Motor neuron (in vitro differentiated cells): ENCODE results near the gene PCGF2. TPM values are rescaled to one million over a fixed set of nuclear protein-coding genes. Genes with fewer than 3 reads are reported as not detected.

Source experiments
- ATAC-seq, 8 experiments: fragments of 200-7000 bp; cut with Tn5 transposase; replicated peaks in 6 of 8; 2 replicates each; pipeline ENCODE4 v1.8.0; 2021; ENCODE audit warnings: mild to moderate bottlenecking in 8 of 8, moderate library complexity in 8 of 8
- H3K27ac ChIP-seq, 2 donors: fragments of 250-450 bp; sonication (Bioruptor Pico); 2 replicates each; pipeline ENCODE4 v1.9.0; 2021; ENCODE audit warnings: antibody characterized with exemption in 2 of 2, mild to moderate bottlenecking in 2 of 2, moderate library complexity in 1 of 2
- H3K4me1 ChIP-seq, 2 donors: fragments of 250-450 bp; sonication (Bioruptor Pico); replicated peaks in 1 of 2; 2 replicates each; pipeline ENCODE4 v1.6.1; 2021; ENCODE audit warnings: antibody characterized with exemption in 2 of 2, mild to moderate bottlenecking in 2 of 2, moderate library complexity in 1 of 2
- H3K4me3 ChIP-seq, 5 donors: fragments of 250-450 bp; sonication (Bioruptor Pico); 2 replicates each; pipeline ENCODE4 v1.9.0; 2021; ENCODE audit warnings: antibody characterized with exemption in 5 of 5, mild to moderate bottlenecking in 5 of 5, moderate library complexity in 4 of 5
- WGBS, 10 experiments: fragments of 450-650 bp; shearing (Covaris generic); methylation state at CpG; one replicate each; pipeline ENCODE4 v1.0.0; 2022; 5-methylcytosine and 5-hydroxymethylcytosine counted together
- in situ Hi-C, 9 experiments: fragments of 400-800 bp; cut with MboI; loops; one replicate each; pipeline ENCODE4 v1.15.0; 2021; ENCODE audit warnings: low sequenced_read_pairs in 9 of 9, low pct_unique_long_range_greater_than_20kb in 2 of 9; ENCODE audit not compliant: unreplicated experiment in 9 of 9
- total RNA-seq, 8 experiments: library from RNA; unstranded; fragments of 300-600 nt; gene quantifications; 2 replicates each; pipeline versions ENCODE4 v1.2.3 to v1.2.4, GENCODE V29; 2022

PCGF2 gene
- total RNA-seq, 8 experiments from 2014 or later, result 5.2 to 23.3 (median 16.8) TPM

DNA sequence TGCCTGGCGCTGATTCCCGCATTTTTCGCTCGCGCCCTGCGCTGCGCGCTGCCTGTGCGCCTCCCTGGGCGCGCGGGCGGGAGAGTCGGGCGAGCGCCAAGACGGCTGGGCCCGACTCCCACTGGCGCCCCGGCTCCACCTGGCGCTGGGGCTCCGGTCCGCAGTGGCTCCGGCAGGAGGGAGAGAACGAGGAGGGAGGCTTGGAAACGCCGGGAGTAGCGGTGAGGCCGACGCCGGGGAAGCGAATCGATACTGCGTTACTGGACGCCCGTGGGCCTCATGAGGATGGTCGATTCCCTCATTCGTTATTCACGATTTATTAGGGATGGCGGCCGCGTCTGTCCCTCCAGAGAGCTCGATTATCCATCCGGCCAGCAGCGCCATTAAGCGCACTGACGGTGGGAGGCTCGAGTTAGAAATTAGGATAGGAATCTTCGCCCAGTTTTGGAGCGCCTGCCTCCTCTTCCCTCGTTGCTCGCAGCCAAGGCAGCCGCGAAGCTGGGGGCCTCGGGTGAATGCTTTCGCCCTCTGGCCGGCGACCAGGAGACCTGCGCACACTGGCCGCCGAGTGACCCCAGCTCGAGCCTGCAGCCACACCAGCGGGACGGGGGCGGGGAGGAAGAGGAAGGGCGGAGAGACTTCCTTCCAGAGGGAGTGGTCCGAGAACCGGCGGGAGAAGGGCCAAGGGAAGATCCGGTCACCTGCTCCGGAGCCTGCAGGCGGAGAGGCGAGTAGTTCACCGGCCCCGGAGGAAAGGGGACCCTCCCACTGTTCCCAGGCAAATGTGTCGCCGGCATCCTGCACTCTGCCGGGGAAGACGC is 1.3 kb upstream of the PCGF2 start:
- in situ Hi-C loops, result no loop called here
- 0 to 2% (median 0%) methylated on average over 1 to 38 of the region's 79 CpGs; no CpG with 5 or more reads in 4 of the 10 experiments for WGBS, 10 experiments
- H3K27ac ChIP-seq, result peak overlapping the region; percentile 87 to 93

DNA sequence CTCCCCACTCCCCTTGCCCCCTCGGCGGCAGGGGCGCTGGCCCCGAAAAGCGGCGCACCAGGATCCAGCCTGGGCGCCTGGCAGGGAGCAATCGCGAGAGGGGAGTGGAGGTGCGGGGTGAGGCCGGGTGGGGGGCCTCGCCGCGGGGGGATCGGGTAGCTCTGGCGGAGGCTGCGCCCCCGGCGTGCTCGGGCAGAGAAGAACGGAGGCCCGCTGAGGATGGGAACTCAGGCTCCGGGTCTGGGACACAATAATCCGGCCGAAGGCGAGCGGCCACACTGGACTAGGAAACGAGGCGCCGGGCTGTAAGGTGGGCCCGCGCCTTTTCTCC is 721 bp upstream of the PCGF2 start:
- WGBS, 10 experiments, result no CpG with 5 or more reads among the region's 32 CpGs
- ATAC-seq, result no peak
- H3K27ac ChIP-seq, result peak overlapping the region; percentile 87 to 93

More for the DNA sequence above, 1.3 kb upstream of the PCGF2 start:
- Histone ChIP-seq H3K4me1 (peaks cover 16 to 17% of the 10 kb centered on the region in 2 donors), H3K4me3 (peak overlapping the region; percentile 75 to 98 (median 85))
- peak; percentile 1 to 12 (median 3) for ATAC-seq

DNA sequence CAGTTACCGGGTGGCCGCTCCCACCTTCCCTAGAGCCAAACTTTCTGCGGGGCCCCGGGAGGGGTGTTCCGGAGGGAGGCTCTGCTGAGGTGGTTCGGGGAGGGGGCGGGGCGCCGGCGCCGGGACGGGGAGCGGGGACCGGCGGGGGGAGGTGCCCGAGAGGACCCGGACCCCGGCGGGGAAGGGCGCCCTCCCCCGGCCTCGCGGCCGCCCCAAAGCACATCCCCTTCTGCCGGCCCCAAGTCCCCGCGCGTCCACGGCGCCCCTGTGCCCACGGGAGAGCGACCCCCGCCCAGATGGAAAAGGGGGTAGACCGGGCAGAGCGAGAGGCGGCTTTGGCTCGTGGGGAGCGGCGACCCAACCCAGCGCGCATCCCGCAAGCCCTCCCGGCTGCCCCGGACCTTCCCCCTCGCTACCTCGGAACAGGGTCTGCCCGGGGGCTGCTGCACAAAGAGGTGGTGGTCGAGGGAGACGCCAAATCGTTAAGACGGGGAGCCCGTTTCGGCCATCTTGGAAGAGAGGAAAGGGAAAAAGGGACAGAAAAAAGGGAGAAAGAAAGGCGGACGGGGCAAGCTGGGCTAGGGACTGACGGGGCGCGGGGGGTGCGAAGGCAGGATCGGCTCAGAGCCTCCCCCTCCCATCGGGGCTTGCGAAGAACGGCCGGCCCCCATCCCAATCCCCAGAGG is 530 bp downstream of the PCGF2 start:
- no CpG with 5 or more reads among the region's 64 CpGs for WGBS, 10 experiments
- peak in 4 of 8 experiments; percentile 1 to 22 (median 11) for ATAC-seq
- Histone ChIP-seq H3K4me3 (peak overlapping the region; percentile 75 to 98 (median 85)), H3K27ac (peak overlapping the region; percentile 93 to 95), H3K4me1 (peaks cover 23 to 25% of the 10 kb centered on the region in 2 donors)
- in situ Hi-C loops, result no loop called here

More for the DNA sequence above, 721 bp upstream of the PCGF2 start:
- in situ Hi-C loops, result no loop called here
- H3K4me1 ChIP-seq, result peaks cover 19 to 20% of the 10 kb centered on the region in 2 donors
- H3K4me3 ChIP-seq, result peak overlapping the region; percentile 75 to 98 (median 85)

DNA sequence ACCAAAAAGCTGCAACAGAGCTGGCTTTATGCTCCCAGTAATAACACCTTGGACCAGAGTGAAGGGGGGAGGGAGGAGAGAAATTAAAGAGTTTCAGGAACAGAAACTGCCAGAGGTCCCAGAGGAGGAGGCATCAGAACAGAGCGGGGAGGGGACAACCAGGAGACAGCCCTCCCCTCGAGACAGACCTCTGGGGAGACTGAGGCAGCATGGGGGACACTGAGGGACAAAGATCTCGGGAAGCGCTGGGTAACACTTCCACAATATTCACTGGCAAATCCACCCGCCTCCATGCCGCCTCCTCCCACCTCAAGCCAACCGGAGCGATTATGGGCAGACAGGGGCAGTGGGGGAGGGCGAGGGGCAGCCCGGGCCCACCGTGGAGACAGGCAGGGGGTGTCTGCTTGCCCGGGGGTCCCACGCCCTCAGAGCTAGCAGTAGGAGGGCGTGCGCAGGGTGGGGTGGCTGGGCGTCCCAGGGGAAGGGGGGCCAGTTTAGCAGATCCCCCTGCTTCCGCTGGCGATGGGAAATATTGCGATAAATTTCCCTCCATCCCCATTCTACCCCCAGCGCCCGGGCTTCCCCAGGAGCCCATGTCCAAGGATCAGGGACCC is 1.2 kb downstream of the PCGF2 start:
- no peak for ATAC-seq
- in situ Hi-C loops, result no loop called here
- peaks cover 30 to 32% of the 10 kb centered on the region in 2 donors for H3K4me1 ChIP-seq
- H3K27ac ChIP-seq, result peak overlapping the region; percentile 93 to 95
- 0 to 20% (median 5%) methylated on average over 1 to 2 of the region's 21 CpGs; no CpG with 5 or more reads in 6 of the 10 experiments for WGBS, 10 experiments
- H3K4me3 ChIP-seq, result peak overlapping the region; percentile 75 to 98 (median 85)

DNA sequence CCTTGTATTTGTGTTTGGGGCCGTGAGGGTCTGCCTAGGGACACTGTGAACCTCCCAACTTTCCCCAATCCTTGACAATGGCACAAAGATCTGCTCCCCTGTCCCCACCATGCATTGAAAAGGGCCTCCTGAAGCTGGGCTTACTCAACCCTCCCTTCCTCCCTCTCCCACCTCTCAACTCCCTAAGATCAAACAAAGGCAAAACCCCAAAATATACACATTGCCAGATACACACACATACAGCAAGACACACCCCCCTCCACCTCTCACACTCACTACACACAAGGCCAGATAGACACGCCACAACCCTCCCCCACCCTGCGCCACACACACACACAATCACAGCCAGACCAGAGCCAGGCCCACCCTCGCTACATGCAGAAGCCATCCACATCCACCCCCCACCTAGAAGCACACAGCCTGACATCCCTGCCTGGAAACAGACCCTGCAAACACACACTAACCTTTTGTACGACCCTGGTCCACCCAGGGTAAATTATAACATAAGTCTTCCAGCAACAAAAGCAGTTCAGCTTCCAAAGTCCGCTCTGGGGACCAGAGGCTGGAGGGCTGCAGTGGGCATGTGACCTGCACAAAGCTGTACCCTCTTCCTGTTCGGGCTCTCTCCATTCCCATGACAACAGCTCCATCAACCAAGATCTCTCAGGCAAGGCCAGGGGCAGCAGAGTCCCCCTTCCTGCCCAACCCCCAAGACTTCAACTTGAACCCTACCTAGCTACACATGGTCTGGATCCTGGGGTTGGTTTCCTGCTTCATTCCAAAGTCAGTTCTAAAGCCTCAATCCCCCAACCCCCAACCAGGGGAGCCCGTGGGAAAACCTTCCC is 1.9 kb downstream of the PCGF2 start:
- H3K4me1 ChIP-seq, result peaks cover 32 to 39% of the 10 kb centered on the region in 2 donors
- peak overlapping the region; percentile 93 to 95 for H3K27ac ChIP-seq
- in situ Hi-C loops, result no loop called here
- peak in 4 of 8 experiments; percentile 6 to 19 (median 10) for ATAC-seq
- WGBS, 10 experiments, result 0 to 40% (median 13%) methylated on average over 1 to 3 of the region's 8 CpGs; no CpG with 5 or more reads in 4 of the 10 experiments
- peak overlapping the region; percentile 75 to 98 (median 85) for H3K4me3 ChIP-seq

DNA sequence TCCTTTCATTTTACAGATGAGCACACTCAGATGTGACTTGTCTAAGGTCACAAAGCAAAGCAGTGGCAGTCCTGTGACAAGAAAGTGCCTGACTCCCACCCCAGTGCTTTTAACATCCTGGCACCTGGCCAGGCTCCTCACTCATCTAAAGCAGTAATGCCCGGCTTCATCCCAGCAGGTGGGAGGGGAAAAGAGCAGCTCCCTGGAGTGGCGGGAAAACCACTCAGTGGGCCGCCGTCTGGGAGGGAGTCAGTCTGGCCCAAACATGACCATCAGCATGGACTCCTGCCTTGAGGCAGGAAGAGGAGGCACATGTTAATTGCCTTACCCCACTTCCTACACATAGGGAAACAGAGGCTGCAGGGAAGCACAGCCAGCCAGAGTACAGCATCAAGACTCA is 2.6 kb downstream of the PCGF2 start:
- in situ Hi-C loops, result no loop called here
- WGBS, 10 experiments, result 50 to 73% (median 67%) methylated on average over 1 to 4 of the region's 4 CpGs; no CpG with 5 or more reads in 7 of the 10 experiments
- H3K4me3 ChIP-seq, result peak overlapping the region in 4 of 5 donors; percentile 75 to 98 (median 82)
- H3K4me1 ChIP-seq, result peaks cover 32 to 46% of the 10 kb centered on the region in 2 donors
- ATAC-seq, result no peak
- peak overlapping the region in 1 of 2 donors; percentile 33 for H3K27ac ChIP-seq

DNA sequence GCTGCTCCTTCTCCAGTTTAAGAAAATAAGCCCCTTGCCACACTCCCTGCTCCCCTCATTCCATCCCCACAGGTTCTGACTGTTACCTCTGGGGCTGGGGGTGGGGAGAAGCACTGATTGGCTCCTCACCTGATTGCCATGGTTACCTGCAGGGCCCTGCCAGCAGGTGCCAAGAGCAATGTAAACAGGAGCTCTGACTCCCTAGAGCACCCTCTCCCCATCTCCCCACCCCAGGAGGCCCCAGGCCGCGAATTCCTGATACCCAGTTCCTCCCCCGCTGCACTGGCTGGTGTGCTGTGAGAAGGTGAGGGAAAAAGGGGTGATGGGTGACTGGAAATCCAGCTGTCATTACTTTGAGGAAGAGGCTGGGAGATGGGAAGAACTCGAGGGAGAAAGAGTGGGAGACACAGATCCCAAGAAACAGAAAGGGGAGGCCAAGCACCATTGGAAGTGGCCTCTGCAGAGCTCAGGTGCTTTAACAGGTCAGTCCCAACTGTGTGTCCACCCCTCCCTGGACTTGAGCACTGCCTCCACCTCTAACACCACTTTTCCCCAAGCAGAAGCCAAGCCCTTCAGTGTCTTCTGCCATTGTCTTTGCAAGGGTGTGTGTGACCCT is 4.5 kb downstream of the PCGF2 start:
- in situ Hi-C loops, result no loop called here

DNA sequence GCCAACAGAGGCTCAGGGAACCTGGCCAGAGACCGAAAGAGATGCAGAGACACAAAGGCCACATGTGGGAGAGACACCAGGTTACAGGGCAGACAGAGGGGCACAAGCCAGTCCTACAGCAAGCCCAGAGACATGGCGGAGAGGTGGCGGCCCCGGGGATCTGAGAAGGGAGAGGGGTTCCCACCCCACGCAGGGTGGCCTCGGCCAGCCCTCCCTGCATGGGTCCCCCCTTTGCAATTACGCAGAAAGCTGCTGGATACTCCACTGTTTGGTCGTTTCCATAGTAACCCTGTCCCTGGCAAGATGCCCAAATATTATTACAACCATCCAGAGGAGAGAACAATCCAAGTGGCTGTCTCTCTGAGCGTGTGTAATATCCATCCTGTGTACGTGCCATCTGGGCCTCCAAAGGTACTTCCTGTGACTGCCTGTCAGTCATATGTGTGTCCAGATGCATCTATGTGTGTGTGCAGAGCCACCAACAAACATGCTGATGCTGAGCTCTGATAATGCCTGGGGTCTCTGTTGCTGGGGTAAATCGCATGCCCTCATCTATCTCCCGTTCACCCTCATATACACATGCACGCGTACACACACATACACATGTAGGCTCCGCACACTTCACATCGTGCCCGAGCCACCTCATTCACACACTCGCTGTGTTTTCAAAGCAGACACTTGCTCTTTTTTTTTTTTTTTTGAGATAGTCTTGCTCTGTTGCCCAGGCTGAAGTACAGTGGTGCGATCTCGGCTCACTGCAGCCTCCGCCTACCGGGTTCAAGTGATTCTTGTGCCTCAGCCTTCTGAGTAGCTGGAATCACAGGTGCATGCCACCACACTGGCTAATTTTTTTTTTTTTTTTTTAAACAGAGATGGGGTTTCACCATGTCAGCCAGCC is 5.5 kb downstream of the PCGF2 start:
- 0 to 100% (median 63%) methylated on average over 1 to 13 of the region's 22 CpGs; no CpG with 5 or more reads in 3 of the 10 experiments for WGBS, 10 experiments
- Histone ChIP-seq H3K4me1 (peaks cover 32 to 46% of the 10 kb centered on the region in 2 donors), H3K4me3 (no peak overlapping the region), H3K27ac (peak overlapping the region; percentile 48 to 62)
- peak; percentile 42 to 72 (median 50) for ATAC-seq
- in situ Hi-C loops, result no loop called here

More for the DNA sequence above, 4.5 kb downstream of the PCGF2 start:
- Histone ChIP-seq H3K27ac (no peak overlapping the region), H3K4me3 (no peak overlapping the region), H3K4me1 (peaks cover 32 to 46% of the 10 kb centered on the region in 2 donors)
- ATAC-seq, result no peak
- no CpG with 5 or more reads among the region's 4 CpGs for WGBS, 10 experiments

DNA sequence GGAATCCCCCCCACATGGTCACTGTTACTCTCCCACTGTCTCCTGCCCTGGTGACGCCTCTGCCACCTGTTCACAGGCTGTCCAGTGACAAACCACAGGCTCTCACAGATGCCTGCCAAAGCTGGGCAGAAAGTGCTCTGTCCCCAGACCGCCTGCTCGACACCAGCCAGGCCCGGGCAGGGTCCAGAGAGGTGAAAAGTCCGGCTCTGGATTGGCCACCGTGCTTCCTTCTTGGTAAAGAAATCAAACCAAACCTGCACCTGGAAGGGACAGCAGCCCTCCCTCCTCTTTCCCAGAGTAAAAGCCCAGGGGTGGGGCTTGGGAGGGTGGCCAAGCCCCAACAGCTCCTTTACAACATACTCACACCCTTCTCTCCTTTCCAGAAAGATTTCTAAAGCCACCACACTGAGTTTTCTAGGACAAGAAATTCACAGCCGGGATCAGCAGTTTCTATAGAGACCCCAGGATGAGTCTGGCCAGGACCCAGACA is 6.2 kb downstream of the PCGF2 start:
- in situ Hi-C loops, result no loop called here
- 10 to 100% (median 80%) methylated on average over 1 to 2 of the region's 7 CpGs; no CpG with 5 or more reads in 6 of the 10 experiments for WGBS, 10 experiments
- Histone ChIP-seq H3K4me1 (peaks cover 32 to 46% of the 10 kb centered on the region in 2 donors), H3K4me3 (no peak overlapping the region), H3K27ac (peak overlapping the region; percentile 48 to 62)
- peak in 5 of 8 experiments; percentile 15 to 67 (median 47) for ATAC-seq

DNA sequence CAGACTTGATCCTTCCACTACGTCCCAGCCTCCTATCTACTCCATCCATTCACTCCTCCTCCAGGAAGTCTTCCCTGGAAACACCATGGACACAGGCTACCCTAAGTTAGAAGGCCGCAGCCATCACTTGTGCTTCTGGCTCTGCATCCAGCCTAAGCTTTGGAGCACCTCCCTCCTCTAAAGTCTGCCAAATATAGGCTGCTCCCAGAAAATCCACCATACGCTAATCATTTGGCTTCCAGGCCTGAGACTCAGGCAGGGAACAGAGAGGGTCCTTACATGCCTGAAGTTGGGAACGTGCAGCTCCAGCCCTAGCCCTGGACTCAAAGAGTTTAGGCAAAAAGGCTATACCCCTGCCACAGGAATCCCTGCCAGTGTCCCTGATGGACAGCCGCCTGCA is 6.7 kb downstream of the PCGF2 start:
- ATAC-seq, result no peak
- 60 to 100% (median 93%) methylated on average over 1 to 4 of the region's 5 CpGs; no CpG with 5 or more reads in 2 of the 10 experiments for WGBS, 10 experiments

DNA sequence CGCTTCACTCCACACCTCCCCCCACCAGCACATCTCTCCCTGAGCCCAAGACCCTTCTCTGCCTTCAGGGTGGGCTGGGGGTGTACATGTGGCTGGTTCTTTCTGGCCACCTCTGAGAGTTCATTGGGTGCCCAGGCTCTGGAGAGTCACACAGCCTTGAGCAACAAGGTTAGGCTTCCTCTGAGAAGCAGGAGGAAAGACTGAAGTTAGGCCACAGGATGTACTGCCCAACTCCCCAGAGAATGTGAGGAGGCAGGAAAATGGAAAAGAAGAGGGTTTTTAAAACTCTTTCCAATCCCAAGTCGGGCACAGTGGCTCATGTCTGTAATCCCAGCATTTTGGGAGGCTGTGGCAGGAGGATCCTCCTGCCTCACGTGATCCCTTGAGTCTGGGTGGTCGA is 7.3 kb downstream of the PCGF2 start:
- in situ Hi-C loops, result no loop called here
- H3K27ac ChIP-seq, result no peak overlapping the region
- no peak for ATAC-seq
- no peak overlapping the region for H3K4me3 ChIP-seq
- 93 to 100% (median 100%) methylated on average over 1 to 2 of the region's 4 CpGs; no CpG with 5 or more reads in 4 of the 10 experiments for WGBS, 10 experiments
- peaks cover 27 to 40% of the 10 kb centered on the region in 2 donors for H3K4me1 ChIP-seq

More for the DNA sequence above, 6.7 kb downstream of the PCGF2 start:
- in situ Hi-C loops, result no loop called here
- no peak overlapping the region for H3K4me3 ChIP-seq
- peaks cover 32 to 46% of the 10 kb centered on the region in 2 donors for H3K4me1 ChIP-seq
- peak overlapping the region in 1 of 2 donors; percentile 62 for H3K27ac ChIP-seq
